Measurements from ENCODE around the gene CD3E. TPM values are rescaled to one million over a fixed set of nuclear protein-coding genes. Genes with fewer than 3 reads are reported as not detected.

The CD3E gene
- total and polyA plus RNA-seq, 9 of the 15 experiments (the other 6 are each of a cell fraction or from before 2014, with no cell fraction given) = 0.07 to 0.62 (median 0.19) TPM; not detected in 5

DNA sequence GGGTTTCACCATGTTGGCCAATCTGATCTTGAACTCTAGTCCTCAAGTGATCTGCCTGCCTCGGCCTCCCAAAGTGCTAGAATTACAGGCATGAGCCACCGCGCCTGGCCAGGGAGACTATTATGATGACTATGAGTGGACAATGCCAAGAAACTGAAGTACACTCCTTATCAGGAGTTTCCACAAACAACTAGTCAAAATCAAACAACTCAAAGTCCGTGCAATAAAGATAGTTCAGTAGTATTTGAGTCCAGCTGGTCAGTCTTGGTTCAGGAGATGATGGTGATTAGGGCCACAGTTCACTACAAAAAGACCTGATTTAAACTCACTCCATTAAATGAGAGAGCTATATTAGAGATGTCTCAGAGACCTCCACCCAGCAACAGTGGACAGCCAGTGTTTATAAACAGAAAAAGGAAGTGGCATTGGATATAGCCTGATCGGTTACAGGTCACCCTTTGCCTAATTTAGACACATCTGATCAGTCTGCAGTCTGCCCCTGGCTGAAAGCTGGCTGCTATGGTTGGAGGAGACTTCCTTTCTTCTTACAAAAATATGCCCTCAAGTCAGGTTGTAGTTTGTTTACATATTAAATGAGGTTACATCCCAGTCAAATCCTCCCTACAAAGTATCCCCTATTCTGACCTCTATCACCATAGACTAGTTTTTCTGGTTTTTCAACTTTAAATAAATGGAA lies 17.0 kb downstream of the CD3E start (continued):
- TF ChIP-seq ZNF318 (IDR thresholded peaks at IDR 0.05; ENCODE audit: borderline replicate concordance in 1 of 2, low read depth in 1 of 2) = no peak
- TF ChIP-seq SRSF9 (IDR thresholded peaks at IDR 0.05; ENCODE audit: borderline replicate concordance, low read depth, low read length) = no peak
- TF ChIP-seq, protein P1, sequence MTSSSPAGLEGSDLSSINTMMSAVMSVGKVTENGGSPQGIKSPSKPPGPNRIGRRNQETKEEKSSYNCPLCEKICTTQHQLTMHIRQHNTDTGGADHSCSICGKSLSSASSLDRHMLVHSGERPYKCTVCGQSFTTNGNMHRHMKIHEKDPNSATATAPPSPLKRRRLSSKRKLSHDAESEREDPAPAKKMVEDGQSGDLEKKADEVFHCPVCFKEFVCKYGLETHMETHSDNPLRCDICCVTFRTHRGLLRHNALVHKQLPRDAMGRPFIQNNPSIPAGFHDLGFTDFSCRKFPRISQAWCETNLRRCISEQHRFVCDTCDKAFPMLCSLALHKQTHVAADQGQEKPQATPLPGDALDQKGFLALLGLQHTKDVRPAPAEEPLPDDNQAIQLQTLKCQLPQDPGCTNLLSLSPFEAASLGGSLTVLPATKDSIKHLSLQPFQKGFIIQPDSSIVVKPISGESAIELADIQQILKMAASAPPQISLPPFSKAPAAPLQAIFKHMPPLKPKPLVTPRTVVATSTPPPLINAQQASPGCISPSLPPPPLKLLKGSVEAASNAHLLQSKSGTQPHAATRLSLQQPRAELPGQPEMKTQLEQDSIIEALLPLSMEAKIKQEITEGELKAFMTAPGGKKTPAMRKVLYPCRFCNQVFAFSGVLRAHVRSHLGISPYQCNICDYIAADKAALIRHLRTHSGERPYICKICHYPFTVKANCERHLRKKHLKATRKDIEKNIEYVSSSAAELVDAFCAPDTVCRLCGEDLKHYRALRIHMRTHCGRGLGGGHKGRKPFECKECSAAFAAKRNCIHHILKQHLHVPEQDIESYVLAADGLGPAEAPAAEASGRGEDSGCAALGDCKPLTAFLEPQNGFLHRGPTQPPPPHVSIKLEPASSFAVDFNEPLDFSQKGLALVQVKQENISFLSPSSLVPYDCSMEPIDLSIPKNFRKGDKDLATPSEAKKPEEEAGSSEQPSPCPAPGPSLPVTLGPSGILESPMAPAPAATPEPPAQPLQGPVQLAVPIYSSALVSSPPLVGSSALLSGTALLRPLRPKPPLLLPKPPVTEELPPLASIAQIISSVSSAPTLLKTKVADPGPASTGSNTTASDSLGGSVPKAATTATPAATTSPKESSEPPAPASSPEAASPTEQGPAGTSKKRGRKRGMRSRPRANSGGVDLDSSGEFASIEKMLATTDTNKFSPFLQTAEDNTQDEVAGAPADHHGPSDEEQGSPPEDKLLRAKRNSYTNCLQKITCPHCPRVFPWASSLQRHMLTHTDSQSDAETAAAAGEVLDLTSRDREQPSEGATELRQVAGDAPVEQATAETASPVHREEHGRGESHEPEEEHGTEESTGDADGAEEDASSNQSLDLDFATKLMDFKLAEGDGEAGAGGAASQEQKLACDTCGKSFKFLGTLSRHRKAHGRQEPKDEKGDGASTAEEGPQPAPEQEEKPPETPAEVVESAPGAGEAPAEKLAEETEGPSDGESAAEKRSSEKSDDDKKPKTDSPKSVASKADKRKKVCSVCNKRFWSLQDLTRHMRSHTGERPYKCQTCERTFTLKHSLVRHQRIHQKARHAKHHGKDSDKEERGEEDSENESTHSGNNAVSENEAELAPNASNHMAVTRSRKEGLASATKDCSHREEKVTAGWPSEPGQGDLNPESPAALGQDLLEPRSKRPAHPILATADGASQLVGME (CRISPR knock-in tag; IDR thresholded peaks at IDR 0.05) = no peak
- peak; percentile 52 for TF ChIP-seq ZNF239 (CRISPR knock-in tag; IDR thresholded peaks at IDR 0.05)
- TF ChIP-seq, protein P2, sequence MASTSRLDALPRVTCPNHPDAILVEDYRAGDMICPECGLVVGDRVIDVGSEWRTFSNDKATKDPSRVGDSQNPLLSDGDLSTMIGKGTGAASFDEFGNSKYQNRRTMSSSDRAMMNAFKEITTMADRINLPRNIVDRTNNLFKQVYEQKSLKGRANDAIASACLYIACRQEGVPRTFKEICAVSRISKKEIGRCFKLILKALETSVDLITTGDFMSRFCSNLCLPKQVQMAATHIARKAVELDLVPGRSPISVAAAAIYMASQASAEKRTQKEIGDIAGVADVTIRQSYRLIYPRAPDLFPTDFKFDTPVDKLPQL (IDR thresholded peaks at IDR 0.05; ENCODE audit: extremely low read depth, insufficient read length) = no peak
- TF ChIP-seq PHTF2 (CRISPR knock-in tag; IDR thresholded peaks at IDR 0.05) = no peak
- TF ChIP-seq ZNF77 (CRISPR knock-in tag; IDR thresholded peaks at IDR 0.05) = no peak
- peak; percentile 85 for TF ChIP-seq SPI1 (IDR thresholded peaks at IDR 0.05; ENCODE audit: borderline replicate concordance, low read depth, low read length)
- no peak for TF ChIP-seq MAFF (IDR thresholded peaks at IDR 0.05; ENCODE audit: low read length)
- TF ChIP-seq ZNF253 (CRISPR knock-in tag; conservative IDR thresholded peaks at IDR 0.05) = no peak
- no peak for TF ChIP-seq KAT2B (IDR thresholded peaks at IDR 0.05; ENCODE audit: low read depth, low read length)
- TF ChIP-seq SAFB2 (IDR thresholded peaks at IDR 0.05; ENCODE audit: borderline replicate concordance, low read depth, low read length, severe bottlenecking) = no peak
- no peak for TF ChIP-seq NFATC3 (IDR thresholded peaks at IDR 0.05)
- no peak for TF ChIP-seq KDM2B (CRISPR knock-in tag; IDR thresholded peaks at IDR 0.05)

Data from K562 (cell line).